B cell (primary cell): Measurements from ENCODE around the gene MIER3. TPM values are rescaled to one million over a fixed set of nuclear protein-coding genes. Genes with fewer than 3 reads are reported as not detected.

Source experiments
- ATAC-seq: fragments of 200-7000 bp; cut with Tn5 transposase; one replicate; pipeline ENCODE4 v1.10.0; 2021; ENCODE audit warnings: low read depth, mild to moderate bottlenecking, moderate number of reproducible peaks, moderate library complexity
- CTCF ChIA-PET: fragments of 350-600 bp; sonication (Branson Sonifier 250); formaldehyde crosslinking; loops from one replicate; lab custom pipeline; 2021; ENCODE audit warnings: antibody characterized with exemption, inconsistent platforms; lab: Charles Lee
- POLR2A ChIA-PET: fragments of 350-600 bp; sonication (Branson Sonifier 250); formaldehyde crosslinking; loops from one replicate; lab custom pipeline; 2021; ENCODE audit warnings: antibody characterized with exemption; lab: Charles Lee
- DNase-seq: peaks from one replicate; pipeline ENCODE4 v3.0.0; 2013
- H2AFZ ChIP-seq: 2 replicates; pipeline ENCODE4 v1.6.1; 2012; ENCODE audit warnings: mild to moderate bottlenecking, low read depth, low read length; ENCODE audit not compliant: insufficient read depth, poor library complexity, severe bottlenecking
- H3K27ac ChIP-seq, 2 donors: 1 replicate in 1 of 2; 2 replicates in 1 of 2; pipeline ENCODE4 v1.5.1; 2012 to 2013; ENCODE audit warnings: low read length in 2 of 2, mild to moderate bottlenecking in 2 of 2, moderate library complexity in 1 of 2
- H3K27me3 ChIP-seq, 4 experiments: fragments of 200-600 bp in 1 of 4; sonication (generic) in 1 of 4; replicated peaks in 1 of 4; 1 replicate in 2 of 4; 2 replicates in 2 of 4; pipeline versions ENCODE4 v1.6.1 to v1.7.0; 2013 to 2016; ENCODE audit warnings: low read length in 3 of 4, mild to moderate bottlenecking in 2 of 4, mixed read lengths in 1 of 4, moderate library complexity in 1 of 4; ENCODE audit not compliant: insufficient read depth in 4 of 4, control insufficient read depth in 3 of 4; ENCODE audit errors: control extremely low read depth in 1 of 4
- H3K36me3 ChIP-seq, 2 experiments: replicated peaks in 1 of 2; 1 replicate in 1 of 2; 2 replicates in 1 of 2; pipeline versions ENCODE4 v1.6.1 to v1.7.1; 2013; ENCODE audit warnings: low read length in 1 of 2; ENCODE audit not compliant: insufficient read depth in 2 of 2, control insufficient read depth in 1 of 2; ENCODE audit errors: control extremely low read depth in 1 of 2, extremely low read depth in 1 of 2
- H3K4me1 ChIP-seq, 2 donors: fragments of 200-600 bp in 1 of 2; sonication (generic) in 1 of 2; 1 replicate in 1 of 2; 2 replicates in 1 of 2; pipeline versions ENCODE4 v1.5.1 to v1.6.1; 2013 to 2017; ENCODE audit warnings: low read length in 2 of 2; ENCODE audit not compliant: control insufficient read depth in 2 of 2, insufficient read depth in 2 of 2
- H3K4me2 ChIP-seq: replicated peaks from 2 replicates; pipeline ENCODE3; 2012; ENCODE audit warnings: mild to moderate bottlenecking, low read depth, low read length; ENCODE audit not compliant: poor library complexity, severe bottlenecking
- H3K4me3 ChIP-seq, 5 experiments: fragments of 200-600 bp in 1 of 5; sonication (generic) in 1 of 5; 1 replicate in 3 of 5; 2 replicates in 2 of 5; pipeline versions ENCODE4 v1.5.1 to v1.7.0; 2011 to 2016; ENCODE audit warnings: low read length in 4 of 5, mild to moderate bottlenecking in 4 of 5, low read depth in 2 of 5, control low read depth in 1 of 5, moderate library complexity in 1 of 5; ENCODE audit not compliant: insufficient read depth in 1 of 5; ENCODE audit errors: control extremely low read depth in 1 of 5, extremely low read depth in 1 of 5
- H3K79me2 ChIP-seq: fragments of 200-600 bp; sonication (generic); one replicate; pipeline ENCODE4 v1.6.0; 2016; ENCODE audit warnings: low read length; ENCODE audit not compliant: control insufficient read depth, insufficient read depth
- H3K9ac ChIP-seq: fragments of 200-600 bp; sonication (generic); 2 replicates; pipeline ENCODE4 v1.6.1; 2017; ENCODE audit warnings: mild to moderate bottlenecking, low read length, moderate library complexity
- H3K9me3 ChIP-seq, 3 donors: one replicate each; pipeline versions ENCODE4 v1.6.1 to v1.7.1; 2013; ENCODE audit warnings: low read length in 2 of 3; ENCODE audit not compliant: control insufficient read depth in 2 of 3, insufficient read depth in 1 of 3; ENCODE audit errors: control extremely low read depth in 1 of 3
- H4K20me1 ChIP-seq: 2 replicates; pipeline ENCODE4 v1.6.0; 2012; ENCODE audit warnings: mild to moderate bottlenecking, low read length; ENCODE audit not compliant: insufficient read depth, control insufficient read depth, poor library complexity, severe bottlenecking
- H3K27ac Mint-ChIP-seq: one replicate; pipeline ENCODE4 v1.8.0; 2021; ENCODE audit warnings: mixed read lengths
- H3K27me3 Mint-ChIP-seq: one replicate; pipeline ENCODE4 v1.8.0; 2021; ENCODE audit warnings: mixed read lengths
- H3K4me1 Mint-ChIP-seq: one replicate; pipeline ENCODE4 v1.8.0; 2021; ENCODE audit warnings: mixed read lengths
- H3K4me3 Mint-ChIP-seq: one replicate; pipeline ENCODE4 v1.8.0; 2021; ENCODE audit warnings: mixed read lengths
- H3K9me3 Mint-ChIP-seq: one replicate; pipeline ENCODE4 v1.8.0; 2022; ENCODE audit warnings: mixed read lengths; ENCODE audit not compliant: insufficient read depth
- CTCF ChIP-seq: fragments of 200-600 bp; IDR thresholded peaks from one replicate; pipeline ENCODE4 v1.8.0; 2022; ENCODE audit warnings: antibody characterized with exemption, mild to moderate bottlenecking
- EZH2 ChIP-seq: IDR thresholded peaks from 2 replicates; pipeline ENCODE4 v1.6.1; 2012; ENCODE audit warnings: borderline replicate concordance, low read depth, mild to moderate bottlenecking, moderate library complexity, low read length; ENCODE audit not compliant: insufficient read depth, poor library complexity, severe bottlenecking
- WGBS: methylation state at CpG from one replicate; pipeline ENCODE4 v1.1.5; 2013; ENCODE audit warnings: missing lambda C conversion rate; ENCODE audit not compliant: insufficient coverage; 5-methylcytosine and 5-hydroxymethylcytosine counted together
- intact Hi-C: fragments of 100-400 bp; cut with micrococcal nuclease; formaldehyde crosslinking; loops from one replicate; pipeline ENCODE4 v1.10.0; 2022
- polyA plus RNA-seq: library from polyadenylated mRNA; depleted of rRNA; stranded (reverse); fragments of >200 nt; gene quantifications from 2 replicates; pipeline ENCODE4 v1.2.3, GENCODE V29; 2012
- total RNA-seq, 2 donors: library from RNA; stranded (reverse); fragments of 120-200 nt in 1 of 2; gene quantifications; 1 replicate in 1 of 2; 2 replicates in 1 of 2; pipeline versions ENCODE4 v1.2.3 to v1.2.4, GENCODE V29; 2013 to 2022

Gene MIER3
- total and polyA plus RNA-seq, 2 donors (not counting 1 experiment from before 2014, with no cell fraction given): 5.8 to 25.9 TPM

- no peaks in the 10 kb centered on the region for H4K20me1 ChIP-seq
- no peak overlapping the region for H3K4me2 ChIP-seq
- H3K4me3 Mint-ChIP-seq: no peak overlapping the region
- WGBS: no CpG with 5 or more reads among the region's 2 CpGs
- no peaks in the 10 kb centered on the region for H3K79me2 ChIP-seq
- no peak overlapping the region for H2AFZ ChIP-seq
- H3K9me3 Mint-ChIP-seq: no peaks in the 10 kb centered on the region
- ATAC-seq (no peak), DNase-seq (no peak)
- CTCF ChIA-PET: no interaction called here
- H3K27me3 Mint-ChIP-seq: peaks cover 4% of the 10 kb centered on the region
- POLR2A ChIA-PET: no interaction called here
- H3K27ac Mint-ChIP-seq: no peak overlapping the region
- no peak overlapping the region for H3K27ac ChIP-seq
- H3K36me3 ChIP-seq: no peaks in the 10 kb centered on the region
- peaks cover 0 to 4% (median 0%) of the 10 kb centered on the region in 4 experiments for H3K27me3 ChIP-seq
- H3K9me3 ChIP-seq: no peaks in the 10 kb centered on the region
- TF ChIP-seq CTCF (no peak), EZH2 (no peak)
- peaks cover 10% of the 10 kb centered on the region in 2 donors for H3K4me1 ChIP-seq
- intact Hi-C loops: no loop called here
- no peak overlapping the region for H3K9ac ChIP-seq
- H3K4me3 ChIP-seq: no peak overlapping the region
- peaks cover 15% of the 10 kb centered on the region for H3K4me1 Mint-ChIP-seq
Measured at GRCh38 chr5:56989676-56990075, 37.8 kb upstream of the MIER3 start.

DNA sequence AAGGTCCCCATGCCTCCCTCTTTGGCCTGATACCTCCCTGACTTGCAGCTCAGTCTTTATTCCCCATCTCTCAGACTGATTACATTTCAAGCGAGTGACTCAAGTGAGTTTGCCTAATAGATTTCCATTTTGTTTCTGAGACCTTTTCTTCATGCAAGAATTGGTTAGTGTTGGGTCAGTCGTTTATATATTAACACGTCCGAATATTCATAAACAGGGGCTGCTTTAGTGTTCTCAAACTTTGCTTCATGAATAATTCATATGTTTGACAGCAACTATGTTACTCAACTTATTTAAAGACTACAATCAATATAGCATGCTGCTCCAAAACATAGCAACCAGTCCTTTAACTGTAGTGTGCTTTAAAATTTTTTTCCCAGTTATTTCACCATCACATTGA lies 36.6 kb upstream of the MIER3 start:
- DNase-seq (no peak), ATAC-seq (no peak)
- Histone ChIP-seq H3K9me3 (no peaks in the 10 kb centered on the region), H4K20me1 (no peaks in the 10 kb centered on the region), H3K27ac (no peak overlapping the region), H3K9ac (no peak overlapping the region), H3K4me2 (no peak overlapping the region), H3K27me3 (no peaks in the 10 kb centered on the region), H3K4me3 (no peak overlapping the region), H3K79me2 (no peaks in the 10 kb centered on the region), H3K4me1 (peaks cover 10% of the 10 kb centered on the region in 2 donors), H3K36me3 (no peaks in the 10 kb centered on the region), H2AFZ (no peak overlapping the region)
- peaks cover 16% of the 10 kb centered on the region for H3K4me1 Mint-ChIP-seq
- H3K9me3 Mint-ChIP-seq: no peaks in the 10 kb centered on the region
- CTCF ChIA-PET: interaction anchor here (1.3 to 2.1 kb wide), 2 partner anchors 9 to 149 kb away, joined by 6 to 7 read pairs; no protein-coding TSS in a partner anchor
- POLR2A ChIA-PET: no interaction called here
- no peak for TF ChIP-seq CTCF
- no peak for TF ChIP-seq EZH2
- H3K4me3 Mint-ChIP-seq: no peak overlapping the region
- intact Hi-C loops: no loop called here
- H3K27ac Mint-ChIP-seq: no peak overlapping the region
- no CpG with 5 or more reads among the region's 4 CpGs for WGBS
- no peaks in the 10 kb centered on the region for H3K27me3 Mint-ChIP-seq
